OCI-LY7 (cell line): Measurements from ENCODE around the gene DCLK1. TPM values are rescaled to one million over a fixed set of nuclear protein-coding genes. Genes with fewer than 3 reads are reported as not detected.

Experiments used
- BruUV-seq: library from RNA; stranded (reverse); fragments of 400-500 nt; replicated peaks from 2 replicates; lab custom pipeline; 2021; lab: Mats Ljungman, UMichigan
- CTCF ChIA-PET: fragments of 300-600 bp; sonication (Branson Sonifier 250); formaldehyde crosslinking; loops from one replicate; lab custom pipeline; 2022; ENCODE audit warnings: antibody characterized with exemption; ENCODE audit not compliant: unreplicated experiment; lab: Charles Lee
- POLR2A ChIA-PET: fragments of 300-600 bp; sonication (Branson Sonifier 250); formaldehyde crosslinking; loops from one replicate; lab custom pipeline; 2022; ENCODE audit warnings: antibody characterized with exemption; lab: Charles Lee
- DNase-seq: peaks from one replicate; pipeline ENCODE4 v3.0.0-alpha.2; 2015; ENCODE audit warnings: low spot score
- H2AFZ ChIP-seq: fragments of 200-600 bp; sonication (generic), shearing (Covaris generic); 2 replicates; pipeline ENCODE4 v1.6.1; 2014; ENCODE audit warnings: mild to moderate bottlenecking, antibody characterized with exemption, low read length, moderate library complexity
- H3K27ac ChIP-seq: fragments of 200-600 bp; sonication (generic); 2 replicates; pipeline ENCODE4 v1.5.1; 2014; ENCODE audit warnings: mixed run types, low read depth, mild to moderate bottlenecking, moderate library complexity, low read length, inconsistent platforms; ENCODE audit not compliant: poor library complexity, severe bottlenecking
- H3K36me3 ChIP-seq: fragments of 200-600 bp; sonication (generic); 2 replicates; pipeline ENCODE4 v1.6.1; 2014; ENCODE audit warnings: mild to moderate bottlenecking, antibody characterized with exemption, low read length, moderate library complexity, mixed read lengths; ENCODE audit not compliant: insufficient read depth
- H3K4me1 ChIP-seq: fragments of 200-600 bp; sonication (generic); 2 replicates; pipeline ENCODE4 v1.5.1; 2014; ENCODE audit warnings: mild to moderate bottlenecking, low read length; ENCODE audit not compliant: insufficient read depth, poor library complexity, severe bottlenecking
- H3K4me2 ChIP-seq: fragments of 200-600 bp; sonication (generic); 2 replicates; pipeline ENCODE4 v1.6.1; 2014; ENCODE audit warnings: mild to moderate bottlenecking, low read length
- H3K4me3 ChIP-seq: fragments of 200-600 bp; sonication (generic); 2 replicates; pipeline ENCODE4 v1.5.1; 2014; ENCODE audit warnings: mild to moderate bottlenecking, low read depth, low read length; ENCODE audit not compliant: poor library complexity, severe bottlenecking
- H3K79me2 ChIP-seq: fragments of 200-600 bp; sonication (generic); 2 replicates; pipeline ENCODE4 v1.6.1; 2016; ENCODE audit warnings: low read depth, mild to moderate bottlenecking, low read length, moderate library complexity, mixed read lengths; ENCODE audit not compliant: insufficient read depth
- H3K9me2 ChIP-seq: fragments of 200-600 bp; sonication (generic); 2 replicates; pipeline ENCODE4 v1.6.1; 2016; ENCODE audit warnings: mild to moderate bottlenecking, low read length, mixed read lengths; ENCODE audit not compliant: insufficient read depth
- H3K9me3 ChIP-seq: fragments of 200-600 bp; sonication (generic); 2 replicates; pipeline ENCODE4 v1.6.1; 2014; ENCODE audit warnings: mild to moderate bottlenecking, mixed run types, low read length, mixed read lengths
- H4K20me1 ChIP-seq: fragments of 200-600 bp; sonication (generic); 2 replicates; pipeline ENCODE4 v1.6.1; 2014; ENCODE audit warnings: mild to moderate bottlenecking, antibody characterized with exemption, low read length, moderate library complexity, mixed read lengths; ENCODE audit not compliant: insufficient read depth
- EZH2phosphoT487 ChIP-seq: fragments of 200-600 bp; sonication (generic); IDR thresholded peaks from 2 replicates; pipeline ENCODE4 v1.6.1; 2018; ENCODE audit warnings: low read depth, borderline replicate concordance, mild to moderate bottlenecking, mixed run types, antibody characterized with exemption, low read length, moderate library complexity, mixed read lengths
- intact Hi-C: fragments of 100-400 bp; cut with micrococcal nuclease; formaldehyde crosslinking; loops from one replicate; pipeline ENCODE4 v1.10.0; 2022; ENCODE audit not compliant: unreplicated experiment
- total RNA-seq, 2 experiments: library from RNA; depleted of rRNA in 1 of 2; stranded (reverse); fragments of >200 nt in 1 of 2; shearing (Covaris generic) in 1 of 2; gene quantifications; 2 replicates each; pipeline ENCODE4 v1.2.3, GENCODE V29; 2014 to 2022
- TF ChIP-seq, protein P1 (sequence below): fragments of 200-600 bp; sonication (generic); conservative IDR thresholded peaks from 2 replicates; pipeline ENCODE4 v1.5.1; 2014; ENCODE audit warnings: mild to moderate bottlenecking, antibody characterized with exemption, low read length, moderate library complexity, mixed read lengths

Gene DCLK1
- total RNA-seq, 2 experiments from 2014 or later = not detected

DNA sequence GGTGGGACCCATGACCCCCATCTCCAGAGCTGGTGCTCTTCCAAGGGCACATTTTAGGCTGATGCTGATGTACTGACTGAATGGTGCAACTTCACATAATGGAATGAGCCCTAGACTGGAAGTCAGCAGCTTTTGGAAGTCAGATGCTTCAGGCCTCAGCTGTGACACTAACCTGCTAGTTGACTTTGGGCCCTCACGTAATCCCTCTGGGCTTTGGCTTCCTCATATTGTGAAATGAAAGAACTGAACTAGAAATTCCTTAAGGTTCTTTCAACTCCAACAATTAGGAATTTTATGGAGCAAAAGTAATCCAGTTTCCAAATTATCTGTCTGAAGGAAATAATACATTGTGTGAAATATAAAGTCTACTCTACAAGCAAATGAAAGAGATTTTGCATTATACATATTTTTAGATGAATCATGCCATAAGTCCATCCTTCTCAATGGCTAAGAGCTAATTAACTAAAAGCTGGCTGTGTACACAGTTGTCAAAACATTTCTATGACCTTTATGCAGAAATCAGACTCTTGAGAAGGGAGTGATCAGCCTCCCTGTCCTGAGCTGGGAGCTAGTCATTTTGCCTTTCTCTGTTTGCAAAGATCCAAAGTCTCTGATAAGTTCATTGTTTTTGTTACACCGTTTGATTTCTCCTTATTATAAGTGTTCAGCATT lies 204.2 kb downstream of the DCLK1 start:
- no peak overlapping the region for H2AFZ ChIP-seq
- DNase-seq = no peak
- H3K4me3 ChIP-seq = no peak overlapping the region
- intact Hi-C loops = no loop called here
- no peaks in the 10 kb centered on the region for H3K9me3 ChIP-seq
- TF ChIP-seq, protein P1, sequence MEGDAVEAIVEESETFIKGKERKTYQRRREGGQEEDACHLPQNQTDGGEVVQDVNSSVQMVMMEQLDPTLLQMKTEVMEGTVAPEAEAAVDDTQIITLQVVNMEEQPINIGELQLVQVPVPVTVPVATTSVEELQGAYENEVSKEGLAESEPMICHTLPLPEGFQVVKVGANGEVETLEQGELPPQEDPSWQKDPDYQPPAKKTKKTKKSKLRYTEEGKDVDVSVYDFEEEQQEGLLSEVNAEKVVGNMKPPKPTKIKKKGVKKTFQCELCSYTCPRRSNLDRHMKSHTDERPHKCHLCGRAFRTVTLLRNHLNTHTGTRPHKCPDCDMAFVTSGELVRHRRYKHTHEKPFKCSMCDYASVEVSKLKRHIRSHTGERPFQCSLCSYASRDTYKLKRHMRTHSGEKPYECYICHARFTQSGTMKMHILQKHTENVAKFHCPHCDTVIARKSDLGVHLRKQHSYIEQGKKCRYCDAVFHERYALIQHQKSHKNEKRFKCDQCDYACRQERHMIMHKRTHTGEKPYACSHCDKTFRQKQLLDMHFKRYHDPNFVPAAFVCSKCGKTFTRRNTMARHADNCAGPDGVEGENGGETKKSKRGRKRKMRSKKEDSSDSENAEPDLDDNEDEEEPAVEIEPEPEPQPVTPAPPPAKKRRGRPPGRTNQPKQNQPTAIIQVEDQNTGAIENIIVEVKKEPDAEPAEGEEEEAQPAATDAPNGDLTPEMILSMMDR = no peak
- no peak for TF ChIP-seq EZH2phosphoT487
- ChIA-PET POLR2A (interaction anchor here (1.0 kb wide), 1 partner anchor 12 kb away, joined by 3 read pairs; no protein-coding TSS in a partner anchor), CTCF (no interaction called here)
- no peaks in the 10 kb centered on the region for H3K79me2 ChIP-seq
- H3K4me2 ChIP-seq = no peak overlapping the region
- no peaks in the 10 kb centered on the region for H4K20me1 ChIP-seq
- H3K9me2 ChIP-seq = no peaks in the 10 kb centered on the region
- H3K27ac ChIP-seq = no peak overlapping the region
- no peaks in the 10 kb centered on the region for H3K36me3 ChIP-seq
- BruUV-seq = no TSS peak
- H3K4me1 ChIP-seq = no peaks in the 10 kb centered on the region

DNA sequence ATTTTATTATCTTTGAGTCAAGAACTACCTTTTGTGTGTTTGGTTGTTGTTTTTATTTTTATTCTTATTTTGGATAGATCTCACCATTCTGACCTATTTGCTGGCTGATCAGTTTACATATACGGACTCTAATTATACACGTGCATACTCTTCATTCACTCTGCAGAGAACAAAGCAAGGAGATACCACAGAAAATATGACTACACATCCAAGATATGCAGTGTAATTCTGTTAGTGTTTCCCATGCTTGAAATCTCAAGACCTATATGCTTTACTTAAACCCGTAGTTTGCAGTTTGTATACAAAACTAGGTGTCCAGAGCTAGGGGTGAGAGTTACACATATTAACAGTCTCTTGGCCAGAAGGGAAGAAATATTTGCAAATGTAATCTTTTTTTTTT lies 205.5 kb downstream of the DCLK1 start:
- Histone ChIP-seq H3K4me3 (no peak overlapping the region), H3K36me3 (no peaks in the 10 kb centered on the region), H3K79me2 (no peaks in the 10 kb centered on the region), H2AFZ (no peak overlapping the region), H3K4me1 (no peaks in the 10 kb centered on the region), H3K4me2 (no peak overlapping the region), H3K9me2 (no peaks in the 10 kb centered on the region), H3K27ac (no peak overlapping the region), H4K20me1 (no peaks in the 10 kb centered on the region), H3K9me3 (no peaks in the 10 kb centered on the region)
- DNase-seq = no peak
- ChIA-PET POLR2A (interaction anchor here (1.0 kb wide), 1 partner anchor 11 kb away, joined by 3 read pairs; no protein-coding TSS in a partner anchor), CTCF (no interaction called here)
- intact Hi-C loops = no loop called here
- BruUV-seq = no TSS peak
- TF ChIP-seq EZH2phosphoT487 = no peak
- TF ChIP-seq, protein P1 = no peak

DNA sequence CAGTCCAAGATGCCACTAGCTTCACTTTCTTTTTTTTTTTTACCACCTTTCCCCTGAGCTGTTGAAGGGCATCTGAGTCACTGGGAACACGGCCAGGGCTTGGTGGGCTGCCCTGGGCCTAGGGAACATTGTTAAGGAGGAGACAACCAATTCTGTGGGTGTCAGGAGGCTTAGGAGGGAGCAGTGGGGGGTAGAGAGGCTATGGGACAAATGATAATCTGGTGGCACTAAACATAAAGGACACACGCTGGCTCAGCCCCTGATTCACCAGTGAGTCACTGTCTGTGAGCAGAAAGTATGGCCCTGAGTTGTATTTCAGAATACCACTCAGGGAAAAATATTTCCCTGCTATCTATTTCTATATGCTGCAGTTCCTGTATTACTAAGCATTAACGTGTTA lies 207.8 kb downstream of the DCLK1 start:
- Histone ChIP-seq H3K36me3 (no peaks in the 10 kb centered on the region), H3K9me3 (no peaks in the 10 kb centered on the region), H3K27ac (no peak overlapping the region), H2AFZ (no peak overlapping the region), H3K79me2 (no peaks in the 10 kb centered on the region), H3K4me2 (no peak overlapping the region), H3K9me2 (no peaks in the 10 kb centered on the region), H3K4me3 (no peak overlapping the region), H4K20me1 (no peaks in the 10 kb centered on the region), H3K4me1 (no peaks in the 10 kb centered on the region)
- DNase-seq = no peak
- ChIA-PET CTCF (no interaction called here), POLR2A (no interaction called here)
- intact Hi-C loops = no loop called here
- BruUV-seq = no TSS peak
- TF ChIP-seq, protein P1 = no peak
